HG03457 (cell line): ENCODE measurements around the gene BAZ2A.
"Not testable (repeated sequence)": the region's sequence is repeated elsewhere in the genome, so short reads cannot be mapped to it uniquely, and the experiment has no call there.

Source experiments
- ATAC-seq: cut with Tn5 transposase; IDR thresholded peaks from one replicate; pipeline ENCODE4 v1.9.1; 2021; ENCODE audit warnings: moderate number of reproducible peaks; ENCODE audit not compliant: unreplicated experiment

BAZ2A gene

GRCh38 chr12:56599041-56599440 is 31.1 kb downstream of the BAZ2A start:
- ATAC-seq, result no peak

- ATAC-seq, result no peak
Measured at GRCh38 chr12:56596815-56597214, 33.3 kb downstream of the BAZ2A start.

GRCh38 chr12:56593909-56594621 is 36.1 kb downstream of the BAZ2A start:
- ATAC-seq, result no peak

GRCh38 chr12:56591961-56592360 is 38.2 kb downstream of the BAZ2A start:
- ATAC-seq, result no peak

GRCh38 chr12:56591126-56591525 is 39.0 kb downstream of the BAZ2A start:
- no peak for ATAC-seq

GRCh38 chr12:56590237-56590830 is 39.8 kb downstream of the BAZ2A start:
- no peak for ATAC-seq

- no peak for ATAC-seq
Measured at GRCh38 chr12:56589783-56590182, 40.3 kb downstream of the BAZ2A start.

GRCh38 chr12:56585098-56585497 is 45.0 kb downstream of the BAZ2A start:
- ATAC-seq, result no peak

GRCh38 chr12:56581418-56582145 is 48.5 kb downstream of the BAZ2A start:
- ATAC-seq, result no peak

- no peak for ATAC-seq
Measured at GRCh38 chr12:56578983-56579546, 51.1 kb downstream of the BAZ2A start.

- ATAC-seq, result not testable (repeated sequence)
Measured at GRCh38 chr12:56577248-56577647, 52.9 kb downstream of the BAZ2A start.

GRCh38 chr12:56574210-56574609 is 55.9 kb downstream of the BAZ2A start:
- ATAC-seq, result no peak

- ATAC-seq, result no peak
Measured at GRCh38 chr12:56572288-56572687, 57.8 kb downstream of the BAZ2A start.

- no peak for ATAC-seq
Measured at GRCh38 chr12:56571121-56571520, 59.0 kb downstream of the BAZ2A start.

GRCh38 chr12:56568146-56568545 is 62.0 kb downstream of the BAZ2A start:
- ATAC-seq, result no peak

- ATAC-seq, result no peak
Measured at GRCh38 chr12:56565510-56566101, 64.5 kb downstream of the BAZ2A start.

- ATAC-seq, result no peak
Measured at GRCh38 chr12:56551070-56551469, 79.1 kb downstream of the BAZ2A start.

- no peak for ATAC-seq
Measured at GRCh38 chr12:56546680-56547079, 83.4 kb downstream of the BAZ2A start.
